A673 (cell line): ENCODE measurements around the gene PRKG1.

Experiments
- CTCF ChIP-seq: fragments of 300-800, 200-600 bp; sonication (generic); conservative IDR thresholded peaks from 2 replicates; pipeline ENCODE4 v1.5.1; 2017; ENCODE audit warnings: low read depth, mild to moderate bottlenecking, antibody characterized with exemption, low read length, moderate library complexity, mixed read lengths
- EZH2 ChIP-seq: fragments of 200-600 bp; sonication (generic); IDR thresholded peaks from 2 replicates; pipeline ENCODE4 v1.6.1; 2017; ENCODE audit warnings: borderline replicate concordance, low read depth, mild to moderate bottlenecking, mixed read lengths, antibody characterized with exemption, low read length; ENCODE audit not compliant: poor library complexity, severe bottlenecking

DNA sequence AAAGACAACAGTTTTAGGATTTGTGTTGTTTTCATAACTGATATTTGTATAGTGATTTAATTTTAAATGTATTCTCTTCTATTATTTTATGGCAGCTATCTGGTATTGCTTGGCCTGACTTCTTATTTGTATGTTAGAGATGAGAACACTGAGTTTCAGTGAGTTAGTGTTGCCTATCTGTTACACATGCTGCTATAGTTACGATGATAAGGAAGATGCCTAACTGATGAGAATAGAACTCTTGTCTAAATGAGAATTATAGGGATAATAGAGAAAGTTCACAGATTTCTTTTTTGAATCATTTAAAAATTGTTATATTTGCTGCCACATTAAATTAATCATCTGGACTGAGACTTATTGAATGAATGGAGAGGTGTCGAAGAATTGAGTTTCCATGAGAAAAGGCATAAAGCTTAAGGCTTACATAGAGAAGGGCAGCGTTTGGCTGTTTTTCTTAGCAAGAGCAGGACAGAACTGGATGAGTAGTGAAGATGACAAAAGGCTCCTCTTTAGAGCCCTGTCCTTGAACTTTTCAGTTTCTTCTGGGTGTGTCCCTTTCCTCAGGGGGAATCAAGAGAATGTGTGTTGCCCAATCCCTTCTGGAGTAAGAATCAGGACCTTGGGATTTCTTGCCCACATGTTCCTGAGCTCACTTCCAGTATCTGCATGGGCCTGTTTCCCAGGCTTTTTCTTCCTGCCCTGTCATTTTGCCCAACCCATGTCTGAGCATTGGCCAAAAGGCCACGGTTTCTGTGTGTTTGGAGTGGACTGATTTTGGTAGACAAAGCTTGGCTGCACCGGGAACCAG is 820.7 kb downstream of the PRKG1 start:
- TF ChIP-seq CTCF (no peak), EZH2 (no peak)
